ENCODE data around the gene MICAL2. TPM values are rescaled to one million over a fixed set of nuclear protein-coding genes. Genes with fewer than 3 reads are reported as not detected.

Gene MICAL2
- total and polyA plus RNA-seq, 3 donors from 2014 or later, result 224 to 461 (median 401) TPM

GRCh38 chr11:12073886-12074285 is 36.5 kb upstream of the MICAL2 start:
- 92 to 93% methylated on average over 4 of the region's 4 CpGs for WGBS, 2 donors
- intact Hi-C loops (cut with DNase I; ENCODE audit: low total_unique reads), result no loop called here
- H3K27ac ChIP-seq, result no peak overlapping the region

GRCh38 chr11:12074529-12075195 is 35.7 kb upstream of the MICAL2 start:
- no peak for DNase-seq
- Histone ChIP-seq H3K4me3 (no peak overlapping the region), H3K27ac (no peak overlapping the region), H3K36me3 (ENCODE audit: low read depth, missing control alignments) (no peaks in the 10 kb centered on the region), H3K9me3 (no peaks in the 10 kb centered on the region), H3K4me1 (peaks cover 15% of the 10 kb centered on the region), H3K27me3 (no peaks in the 10 kb centered on the region)
- TF ChIP-seq POLR2A (IDR thresholded peaks at IDR 0.05) (no peak), CTCF (IDR thresholded peaks at IDR 0.05) (no peak)
- intact Hi-C loops (cut with DNase I; ENCODE audit: low total_unique reads), result no loop called here
- WGBS, 2 donors, result 91% methylated on average over 5 to 6 of the region's 6 CpGs

More at GRCh38 chr11:12073886-12074285, 36.5 kb upstream of the MICAL2 start:
- H3K36me3 ChIP-seq (ENCODE audit: low read depth, missing control alignments), result no peaks in the 10 kb centered on the region
- no peaks in the 10 kb centered on the region for H3K27me3 ChIP-seq
- no peaks in the 10 kb centered on the region for H3K9me3 ChIP-seq
- H3K4me1 ChIP-seq, result peaks cover 20% of the 10 kb centered on the region
- no peak overlapping the region for H3K4me3 ChIP-seq
- no peak for DNase-seq
- TF ChIP-seq POLR2A (IDR thresholded peaks at IDR 0.05) (no peak), CTCF (IDR thresholded peaks at IDR 0.05) (no peak)

- 89 to 98% methylated on average over 3 of the region's 3 CpGs for WGBS, 2 donors
- intact Hi-C loops (cut with DNase I; ENCODE audit: low total_unique reads), result no loop called here
- H3K4me3 ChIP-seq, result no peak overlapping the region
- no peaks in the 10 kb centered on the region for H3K9me3 ChIP-seq
- TF ChIP-seq POLR2A (IDR thresholded peaks at IDR 0.05) (no peak), CTCF (IDR thresholded peaks at IDR 0.05) (no peak)
- no peaks in the 10 kb centered on the region for H3K27me3 ChIP-seq
- no peak overlapping the region for H3K27ac ChIP-seq
- no peak for DNase-seq
- peaks cover 15% of the 10 kb centered on the region for H3K4me1 ChIP-seq
- H3K36me3 ChIP-seq (ENCODE audit: low read depth, missing control alignments), result no peaks in the 10 kb centered on the region
These were observed 35.1 kb upstream of the MICAL2 start for GRCh38 chr11:12075291-12075690.

GRCh38 chr11:12075822-12076821 is 34.3 kb upstream of the MICAL2 start:
- intact Hi-C loops (cut with DNase I; ENCODE audit: low total_unique reads), result no loop called here
- Histone ChIP-seq H3K36me3 (ENCODE audit: low read depth, missing control alignments) (no peaks in the 10 kb centered on the region), H3K4me3 (no peak overlapping the region), H3K27ac (peak overlapping the region in 1 of 2 donors; percentile 68), H3K27me3 (no peaks in the 10 kb centered on the region), H3K4me1 (peaks cover 9% of the 10 kb centered on the region), H3K9me3 (no peaks in the 10 kb centered on the region)
- TF ChIP-seq POLR2A (IDR thresholded peaks at IDR 0.05) (no peak), CTCF (IDR thresholded peaks at IDR 0.05) (no peak)
- WGBS, 2 donors, result 73 to 81% methylated on average over 15 of the region's 15 CpGs
- no peak for DNase-seq
